ENCODE measurements around the gene RBM20. TPM values are rescaled to one million over a fixed set of nuclear protein-coding genes. Genes with fewer than 3 reads are reported as not detected.

Gene RBM20
- total and polyA plus RNA-seq, 12 donors, result 0.07 to 2.3 (median 0.28) TPM; not detected in 2

GRCh38 chr10:110646417-110647135 is 2.4 kb downstream of the RBM20 start:
- no peak for DNase-seq
- H3K27ac ChIP-seq, result no peak overlapping the region
- TF ChIP-seq POLR2A (IDR thresholded peaks at IDR 0.05), result no peak
- TF ChIP-seq, protein P1, sequence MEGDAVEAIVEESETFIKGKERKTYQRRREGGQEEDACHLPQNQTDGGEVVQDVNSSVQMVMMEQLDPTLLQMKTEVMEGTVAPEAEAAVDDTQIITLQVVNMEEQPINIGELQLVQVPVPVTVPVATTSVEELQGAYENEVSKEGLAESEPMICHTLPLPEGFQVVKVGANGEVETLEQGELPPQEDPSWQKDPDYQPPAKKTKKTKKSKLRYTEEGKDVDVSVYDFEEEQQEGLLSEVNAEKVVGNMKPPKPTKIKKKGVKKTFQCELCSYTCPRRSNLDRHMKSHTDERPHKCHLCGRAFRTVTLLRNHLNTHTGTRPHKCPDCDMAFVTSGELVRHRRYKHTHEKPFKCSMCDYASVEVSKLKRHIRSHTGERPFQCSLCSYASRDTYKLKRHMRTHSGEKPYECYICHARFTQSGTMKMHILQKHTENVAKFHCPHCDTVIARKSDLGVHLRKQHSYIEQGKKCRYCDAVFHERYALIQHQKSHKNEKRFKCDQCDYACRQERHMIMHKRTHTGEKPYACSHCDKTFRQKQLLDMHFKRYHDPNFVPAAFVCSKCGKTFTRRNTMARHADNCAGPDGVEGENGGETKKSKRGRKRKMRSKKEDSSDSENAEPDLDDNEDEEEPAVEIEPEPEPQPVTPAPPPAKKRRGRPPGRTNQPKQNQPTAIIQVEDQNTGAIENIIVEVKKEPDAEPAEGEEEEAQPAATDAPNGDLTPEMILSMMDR (IDR thresholded peaks at IDR 0.05), result no peak
- peaks cover 81% of the 10 kb centered on the region for H3K27me3 ChIP-seq
- intact Hi-C loops (cut with DNase I), result no loop called here
- WGBS, 4 donors, result 72 to 77% (median 76%) methylated on average over 13 of the region's 13 CpGs
- no peak overlapping the region for H3K4me3 ChIP-seq
- no peaks in the 10 kb centered on the region for H3K36me3 ChIP-seq (replicated peaks in 1 of 2)
- peaks cover 12 to 16% of the 10 kb centered on the region in 2 donors for H3K4me1 ChIP-seq (replicated peaks in 1 of 2)
- H3K9me3 ChIP-seq (replicated peaks in 1 of 3), result no peaks in the 10 kb centered on the region

DNA sequence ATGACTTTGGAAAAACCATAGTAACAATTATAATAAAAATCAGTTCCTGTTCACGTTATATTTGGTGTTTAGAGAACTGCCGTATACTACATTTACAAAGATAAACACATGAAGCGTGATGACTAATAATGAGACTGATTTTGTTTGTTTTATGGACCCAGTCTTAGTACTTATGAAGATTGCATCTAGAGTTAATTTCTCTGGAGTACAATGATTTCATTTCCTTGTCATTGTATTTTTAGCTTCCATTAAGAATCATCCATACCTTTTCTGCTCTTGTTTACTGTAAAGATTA is 2.9 kb downstream of the RBM20 start:
- Histone ChIP-seq H3K4me3 (no peak overlapping the region), H3K36me3 (replicated peaks in 1 of 2) (no peaks in the 10 kb centered on the region), H3K4me1 (replicated peaks in 1 of 2) (peaks cover 12 to 16% of the 10 kb centered on the region in 2 donors), H3K27ac (no peak overlapping the region), H3K9me3 (replicated peaks in 1 of 3) (no peaks in the 10 kb centered on the region), H3K27me3 (peaks cover 78% of the 10 kb centered on the region)
- intact Hi-C loops (cut with DNase I), result no loop called here
- DNase-seq, result no peak
- TF ChIP-seq POLR2A (IDR thresholded peaks at IDR 0.05), result no peak
- TF ChIP-seq, protein P1 (IDR thresholded peaks at IDR 0.05), result no peak
- WGBS, 4 donors, result 77 to 84% (median 82%) methylated on average over 3 of the region's 3 CpGs

- H3K4me1 ChIP-seq (replicated peaks in 1 of 2), result peaks cover 7 to 9% of the 10 kb centered on the region in 2 donors
- H3K4me3 ChIP-seq, result no peak overlapping the region
- WGBS, 4 donors, result 84 to 94% (median 89%) methylated on average over 3 of the region's 3 CpGs
- H3K27ac ChIP-seq, result no peak overlapping the region
- no peak for DNase-seq
- TF ChIP-seq POLR2A (IDR thresholded peaks at IDR 0.05), result no peak
- TF ChIP-seq, protein P1 (IDR thresholded peaks at IDR 0.05), result no peak
- peaks cover 62% of the 10 kb centered on the region for H3K27me3 ChIP-seq
- intact Hi-C loops (cut with DNase I), result no loop called here
- H3K36me3 ChIP-seq (replicated peaks in 1 of 2), result no peaks in the 10 kb centered on the region
- no peaks in the 10 kb centered on the region for H3K9me3 ChIP-seq (replicated peaks in 1 of 3)
Observed at GRCh38 chr10:110648692-110649346, 4.7 kb downstream of the RBM20 start.

DNA sequence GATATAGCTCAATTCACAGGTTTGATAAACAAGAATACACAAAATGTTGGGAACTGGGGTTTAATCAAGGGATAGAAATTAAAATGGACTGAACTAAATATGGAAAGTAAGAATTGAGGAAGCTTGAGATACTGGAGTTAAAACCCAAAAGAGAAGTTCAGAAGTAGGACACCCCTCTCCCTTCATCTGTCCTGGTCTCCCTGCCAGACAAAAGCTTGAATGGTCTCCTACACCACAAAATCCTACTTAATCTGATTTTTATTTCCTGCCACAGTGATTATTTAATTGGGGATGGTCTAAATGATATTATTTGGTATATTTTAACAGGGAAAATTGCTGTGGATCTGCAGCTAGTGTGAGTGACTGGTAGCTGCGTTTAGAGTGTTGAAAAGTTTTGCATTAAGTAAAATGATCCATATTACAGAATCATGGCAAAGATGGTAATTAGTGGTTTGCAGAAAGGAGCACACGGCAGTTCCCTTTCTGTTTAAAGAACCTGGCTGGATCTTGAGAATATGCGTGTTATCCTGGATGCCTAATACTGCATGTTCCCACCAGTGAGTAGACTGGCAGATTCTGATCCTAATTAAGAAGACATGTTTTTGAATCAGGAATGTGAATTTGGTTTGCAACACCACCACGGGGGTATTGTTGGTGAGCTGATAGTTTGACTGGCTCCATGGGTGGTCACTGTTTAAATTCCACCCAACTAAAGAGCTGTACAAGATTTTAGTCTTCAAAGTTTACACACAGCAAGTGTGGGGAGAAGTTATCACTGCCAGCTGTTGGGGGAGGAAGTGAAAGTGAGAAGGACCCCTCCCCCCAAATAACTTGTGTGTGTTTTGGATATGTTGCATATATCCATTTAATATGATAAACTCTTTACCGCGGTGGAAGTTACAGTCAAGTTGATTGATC is 5.5 kb downstream of the RBM20 start:
- Histone ChIP-seq H3K27ac (no peak overlapping the region), H3K4me3 (no peak overlapping the region), H3K36me3 (replicated peaks in 1 of 2) (no peaks in the 10 kb centered on the region), H3K27me3 (peaks cover 54% of the 10 kb centered on the region), H3K9me3 (replicated peaks in 1 of 3) (no peaks in the 10 kb centered on the region), H3K4me1 (replicated peaks in 1 of 2) (peaks cover 0 to 1% of the 10 kb centered on the region in 2 donors)
- intact Hi-C loops (cut with DNase I), result no loop called here
- TF ChIP-seq POLR2A (IDR thresholded peaks at IDR 0.05), result no peak
- TF ChIP-seq, protein P1 (IDR thresholded peaks at IDR 0.05), result no peak
- DNase-seq, result no peak
- WGBS, 4 donors, result 43 to 58% (median 54%) methylated on average over 6 of the region's 6 CpGs

Measured in adrenal gland (tissue), 12 donors.